Measurements from ENCODE around the gene DMTF1. TPM values are rescaled to one million over a fixed set of nuclear protein-coding genes. Genes with fewer than 3 reads are reported as not detected.

Gene DMTF1
- total and polyA plus RNA-seq, 9 of the 15 experiments (the other 6 are each of a cell fraction or from before 2014, with no cell fraction given) = 25.7 to 208 (median 74.7) TPM

- TF ChIP-seq CHD7 (IDR thresholded peaks at IDR 0.05; ENCODE audit: low read depth, low read length) (no peak), TEAD2 (tag; IDR thresholded peaks at IDR 0.05) (no peak), ZNF354B (CRISPR knock-in tag; IDR thresholded peaks at IDR 0.05) (no peak), KDM5B (IDR thresholded peaks at IDR 0.05; ENCODE audit: insufficient replicate concordance, low read depth, low read length) (peak; percentile 58), FOXP4 (CRISPR knock-in tag; IDR thresholded peaks at IDR 0.05; ENCODE audit: borderline replicate concordance) (0 out of 2 replicates have a peak, but pooled peaks have one; percentile 41), NCOA6 (IDR thresholded peaks at IDR 0.05) (no peak), ARHGAP35 (IDR thresholded peaks at IDR 0.05; ENCODE audit: partially characterized antibody) (no peak), THRB (CRISPR knock-in tag; conservative IDR thresholded peaks at IDR 0.05) (no peak), MYC (IDR thresholded peaks at IDR 0.05; ENCODE audit: low read depth, low read length) (peak; percentile 90), MYC (CRISPR knock-in tag; IDR thresholded peaks at IDR 0.05; ENCODE audit: borderline replicate concordance, low read depth) (peak; percentile 35; the same call in 1 of the 2 replicates), USF1 (CRISPR knock-in tag; IDR thresholded peaks at IDR 0.05) (no peak)
Measured at GRCh38 chr7:87219545-87220025, 67.3 kb downstream of the DMTF1 start, which contains the start of gene TMEM243 (continued).

Data from K562 (cell line).